Endothelial cell of hepatic sinusoid (primary cell): ENCODE measurements around the gene FRMD6.

Experiments used
- in situ Hi-C: cut with HindIII; loops from 2 replicates; pipeline ENCODE4 v1.10.0; 2017; ENCODE audit warnings: low sequenced_read_pairs

FRMD6 gene

DNA sequence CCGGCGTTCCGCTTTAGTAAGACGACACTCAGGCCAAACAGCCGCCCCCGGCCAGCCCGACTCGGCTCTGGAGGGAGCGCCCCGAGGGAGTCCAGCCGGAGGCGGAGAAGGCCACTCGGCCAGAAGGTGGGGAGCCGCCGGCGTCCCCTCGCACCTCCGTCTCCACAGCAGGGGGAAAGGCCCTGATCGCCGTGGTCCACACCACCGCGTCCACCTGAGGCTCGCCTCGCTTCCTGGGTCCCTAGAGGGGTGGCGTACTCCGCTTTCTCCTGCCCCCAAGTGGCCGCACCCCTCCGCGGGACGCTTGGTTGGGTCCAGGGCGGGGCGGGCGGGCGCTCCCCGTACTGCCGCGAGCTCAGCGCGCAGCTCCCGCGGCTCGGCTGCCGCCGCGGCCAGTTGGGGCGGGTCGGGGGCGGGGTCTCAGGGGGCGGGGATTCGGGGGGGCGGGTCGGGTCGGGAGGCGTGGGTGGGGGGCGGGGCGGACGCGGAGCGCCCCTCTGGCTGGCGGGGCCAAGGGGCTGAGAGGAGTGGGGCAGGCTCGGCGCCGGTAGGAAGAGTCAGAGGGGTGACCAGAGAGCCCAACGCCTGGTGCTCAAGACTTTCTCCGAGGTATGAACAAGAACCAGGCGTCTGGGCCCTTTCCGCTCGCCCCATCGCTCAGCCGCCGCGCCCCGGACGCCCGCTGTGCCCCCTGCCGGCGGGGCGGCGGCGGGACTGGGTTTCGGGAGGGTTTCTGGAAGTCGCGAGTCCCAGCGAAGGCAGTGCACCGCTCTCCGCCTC is at the start of gene FRMD6:
Gene FRMD6 (plus strand): TSS at position 523 of the 780 bp plus-strand sequence. CDS start 37,927 bp downstream, outside the sequence.
- in situ Hi-C loops: loop anchor here (25.0 kb wide), 1 partner anchor 364 kb away; no protein-coding TSS in a partner anchor

DNA sequence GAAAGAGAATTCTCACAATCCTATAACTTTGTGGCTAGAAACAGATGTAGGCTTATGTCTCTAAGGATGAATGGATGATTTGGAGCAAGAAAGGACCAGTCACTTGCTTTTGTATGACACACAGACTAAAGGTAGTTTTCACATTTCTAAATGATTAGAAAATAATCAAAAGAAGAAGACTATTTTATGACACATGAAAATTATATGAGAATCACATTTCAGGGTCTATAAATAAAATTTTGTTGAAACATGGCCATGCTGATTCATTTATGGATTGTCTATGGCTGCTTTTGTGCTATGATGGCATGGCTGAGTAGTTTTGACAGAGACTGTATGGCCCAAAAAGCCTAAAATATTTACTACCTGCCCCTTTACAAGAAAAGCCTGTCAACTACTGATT is 49.4 kb upstream of the FRMD6 start:
- in situ Hi-C loops: no loop called here

DNA sequence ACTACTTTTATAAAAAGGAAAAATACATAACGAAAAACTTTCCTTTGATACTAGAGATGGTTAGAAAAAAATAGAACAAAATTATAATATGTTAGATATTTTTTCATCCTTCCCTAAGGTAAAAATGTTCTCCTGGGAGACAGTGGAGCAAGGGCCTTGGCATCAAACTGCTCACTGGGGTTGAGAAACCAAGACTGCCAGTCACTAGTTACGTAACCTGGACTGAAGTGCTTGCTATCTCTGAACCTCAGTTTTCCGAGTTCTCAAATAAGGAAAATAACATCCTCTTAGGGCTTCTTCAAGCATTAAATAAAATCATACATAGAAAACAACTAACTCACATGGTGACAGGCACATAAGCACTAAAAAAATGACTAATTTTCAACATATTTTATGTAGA is 48.2 kb upstream of the FRMD6 start:
- in situ Hi-C loops: no loop called here

DNA sequence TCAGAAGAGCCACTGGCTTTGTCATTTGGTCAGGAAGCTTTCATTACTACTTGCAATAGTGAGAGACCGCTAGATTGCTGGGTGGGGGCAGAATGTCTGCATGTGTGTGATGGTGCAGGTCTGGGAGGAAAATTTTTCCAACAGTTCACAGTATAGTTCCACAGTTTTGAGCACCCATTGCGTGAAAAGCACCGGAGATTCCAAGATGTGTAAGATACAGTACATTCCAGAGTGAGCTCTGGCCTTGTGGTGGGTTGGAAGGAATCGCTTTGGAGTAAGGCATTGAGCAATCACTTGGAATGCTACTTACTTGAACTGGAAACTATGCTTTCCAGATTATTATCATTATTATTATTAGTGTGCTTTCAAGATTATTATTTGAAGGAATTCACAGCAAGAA is 47.6 kb upstream of the FRMD6 start:
- in situ Hi-C loops: no loop called here

DNA sequence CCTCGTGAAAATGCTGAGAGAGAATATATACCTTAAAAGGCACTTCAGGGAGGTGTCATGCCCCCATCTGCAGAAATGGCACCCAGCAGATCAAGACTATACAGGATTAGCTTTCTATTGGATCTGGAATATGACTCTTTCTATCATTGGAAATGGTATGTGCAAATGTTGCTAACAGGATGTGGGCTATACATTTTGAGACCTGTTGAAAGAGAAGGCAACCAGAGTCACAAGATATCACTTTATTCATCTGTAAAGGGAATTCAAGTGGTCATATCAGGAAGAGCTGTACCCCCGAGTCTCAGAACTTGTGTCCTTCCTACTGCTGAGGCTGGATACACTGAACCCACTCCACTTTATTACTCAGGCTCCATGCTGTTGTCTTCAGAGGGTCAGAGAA is 46.1 kb upstream of the FRMD6 start:
- in situ Hi-C loops: no loop called here

DNA sequence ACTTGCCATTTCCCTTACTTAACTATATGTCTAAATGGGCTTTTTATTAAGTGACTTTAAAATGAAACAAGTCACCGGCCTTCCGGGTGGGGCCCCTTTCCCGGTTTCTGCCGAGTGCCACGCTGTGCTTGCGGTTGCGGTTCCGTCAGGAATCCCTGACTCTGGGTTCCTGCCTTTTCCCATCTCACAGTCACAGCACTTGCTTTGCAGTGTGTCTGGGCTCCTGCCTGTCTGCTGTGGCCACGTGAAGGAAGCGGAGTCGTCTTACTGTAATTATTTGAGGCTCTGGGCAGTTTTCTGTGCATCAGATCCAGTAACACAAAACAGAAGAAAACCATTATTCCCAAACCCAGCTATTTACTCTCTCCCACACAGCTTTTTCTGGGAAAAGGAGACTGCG is 44.0 kb upstream of the FRMD6 start:
- in situ Hi-C loops: no loop called here

DNA sequence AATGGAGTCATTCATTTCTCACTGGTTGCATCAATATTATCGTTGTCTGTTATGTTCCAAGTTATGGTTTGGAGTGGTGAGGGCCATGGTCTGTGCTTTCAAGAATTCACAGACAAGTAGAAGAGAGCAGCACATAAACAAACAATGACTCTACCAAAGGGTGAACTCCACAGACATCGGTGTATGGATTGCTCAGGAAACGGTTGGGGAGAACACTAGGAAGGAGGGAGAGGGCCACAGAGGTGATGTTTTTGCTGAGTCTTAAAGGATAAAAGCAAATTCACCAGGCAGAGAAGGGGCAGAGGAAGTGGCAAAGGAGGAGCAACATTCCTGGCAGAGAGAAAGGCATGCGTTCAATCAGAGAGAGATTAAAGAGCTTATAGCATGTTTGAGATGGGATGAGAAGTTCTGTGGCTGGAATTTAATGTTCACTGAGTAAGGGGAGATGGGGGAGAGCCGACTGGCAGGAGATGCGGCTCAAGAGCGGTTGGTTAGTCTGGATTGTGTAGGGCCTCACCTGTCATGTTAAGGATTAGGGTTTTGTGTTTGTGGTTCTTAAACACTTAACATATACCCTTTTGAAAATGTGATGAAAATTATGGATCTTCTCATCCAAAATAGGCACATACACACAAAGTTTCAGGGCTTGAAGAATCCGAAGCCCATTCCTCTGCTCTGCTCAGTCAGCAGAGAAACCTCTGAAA is 42.3 kb upstream of the FRMD6 start:
- in situ Hi-C loops: no loop called here

DNA sequence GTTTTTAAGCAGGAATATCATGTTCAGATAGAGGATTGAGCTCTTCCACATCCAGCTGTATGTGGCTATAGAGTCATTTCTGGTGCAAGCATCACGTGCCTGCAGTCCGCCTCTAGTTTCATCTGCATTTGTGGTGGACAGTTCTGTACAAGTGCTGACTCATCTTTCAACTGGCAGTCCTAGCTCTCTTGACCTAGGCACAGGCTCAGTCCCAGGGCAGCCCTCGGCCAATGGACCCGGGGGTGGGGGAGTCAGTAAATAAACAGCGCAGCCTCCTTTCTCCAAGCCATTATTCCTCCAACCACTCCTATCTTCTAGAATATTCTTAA is 41.8 kb upstream of the FRMD6 start:
- in situ Hi-C loops: no loop called here

DNA sequence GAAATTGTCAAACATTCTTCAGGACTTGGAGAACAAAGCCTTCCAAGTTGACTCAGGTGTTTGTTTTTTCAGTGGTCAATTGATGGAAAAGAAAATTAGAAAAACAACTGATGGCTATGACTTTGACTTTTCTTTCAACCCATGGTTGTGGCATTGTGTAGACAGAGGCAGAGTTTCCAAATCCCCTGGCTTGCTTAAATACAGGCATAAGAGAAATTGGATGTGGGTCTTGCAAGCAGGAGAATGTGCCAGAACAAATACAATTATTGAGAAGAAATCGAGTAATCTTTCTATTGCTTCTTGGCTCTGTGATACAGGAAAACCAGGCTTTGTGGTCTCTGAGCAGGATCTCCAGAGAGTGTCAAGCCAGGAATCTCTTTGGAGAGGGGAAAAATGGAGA is 40.9 kb upstream of the FRMD6 start:
- in situ Hi-C loops: no loop called here

DNA sequence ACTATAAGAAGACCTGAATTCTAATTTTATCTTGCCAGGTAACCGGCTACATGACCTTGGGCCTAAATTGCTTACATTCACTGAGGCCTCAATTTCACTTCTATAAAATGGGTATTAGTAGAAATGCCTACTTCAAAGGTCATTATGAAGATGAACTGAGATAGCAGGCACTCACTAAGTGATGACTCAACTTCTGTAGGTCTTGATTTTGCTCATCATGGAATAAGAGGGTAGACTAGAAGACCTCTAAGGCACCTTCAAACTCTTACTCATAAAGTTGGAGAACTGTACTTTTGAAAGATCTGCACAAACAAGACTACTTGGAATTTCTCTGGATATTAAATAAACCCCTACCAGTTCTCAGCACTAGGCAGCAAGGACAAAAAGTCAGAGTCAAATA is 39.3 kb upstream of the FRMD6 start:
- in situ Hi-C loops: no loop called here

DNA sequence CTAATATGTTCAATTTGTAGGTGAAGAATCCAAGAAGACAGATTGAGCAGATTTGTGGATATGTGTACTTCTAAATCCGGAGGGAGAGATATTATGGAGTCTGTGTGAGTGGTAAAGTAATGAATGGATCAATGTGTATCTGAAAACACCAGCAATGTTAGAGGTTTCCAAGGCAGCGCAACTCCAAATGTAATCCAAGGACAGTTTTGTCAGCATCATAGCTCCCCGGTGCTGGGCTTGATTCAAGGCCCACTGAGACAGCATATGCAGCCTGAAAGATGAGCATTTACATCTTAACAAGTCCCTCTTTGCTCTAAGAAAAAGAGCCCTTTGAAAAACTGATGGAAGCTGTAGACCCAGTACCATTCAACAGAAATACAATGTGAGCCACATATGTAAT is 38.3 kb upstream of the FRMD6 start:
- in situ Hi-C loops: no loop called here

DNA sequence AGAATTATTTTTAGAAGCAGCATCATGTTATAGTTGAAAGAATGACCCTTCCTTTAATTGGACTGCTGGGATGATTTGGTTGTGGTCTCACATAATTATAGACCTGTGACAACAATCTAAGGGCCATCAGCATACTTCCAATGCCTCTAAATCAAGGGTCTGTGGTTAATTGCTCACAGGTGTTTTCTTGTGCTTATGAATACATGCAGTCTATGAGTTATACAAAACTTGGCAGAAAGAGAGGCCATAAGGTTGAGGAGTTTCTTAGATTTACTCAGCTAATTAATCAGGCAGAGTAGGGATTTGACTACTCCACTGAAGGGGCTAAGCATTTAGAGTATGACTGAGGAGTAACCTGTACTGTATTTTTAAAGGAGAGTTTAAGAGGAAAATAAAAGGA is 37.0 kb upstream of the FRMD6 start:
- in situ Hi-C loops: no loop called here

DNA sequence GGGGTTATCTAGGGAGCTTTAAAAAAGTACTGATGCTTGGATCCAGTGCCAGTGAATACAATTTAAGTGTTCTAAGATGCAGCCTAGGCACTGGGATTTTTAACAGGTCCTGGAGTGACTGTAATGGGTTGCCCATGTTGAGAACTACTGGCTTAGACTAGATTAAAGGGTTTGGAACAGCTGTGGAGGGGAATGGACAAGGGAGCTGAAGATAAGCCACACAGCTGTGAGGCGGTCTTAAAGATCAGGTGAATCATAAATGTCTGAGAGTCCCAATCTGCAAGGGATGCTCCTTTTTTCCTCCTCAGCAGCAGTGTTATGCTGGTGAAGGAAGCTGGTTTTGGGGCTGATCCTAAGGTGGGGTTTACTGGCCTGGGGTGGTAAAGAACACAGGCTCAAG is 35.5 kb upstream of the FRMD6 start:
- in situ Hi-C loops: no loop called here

DNA sequence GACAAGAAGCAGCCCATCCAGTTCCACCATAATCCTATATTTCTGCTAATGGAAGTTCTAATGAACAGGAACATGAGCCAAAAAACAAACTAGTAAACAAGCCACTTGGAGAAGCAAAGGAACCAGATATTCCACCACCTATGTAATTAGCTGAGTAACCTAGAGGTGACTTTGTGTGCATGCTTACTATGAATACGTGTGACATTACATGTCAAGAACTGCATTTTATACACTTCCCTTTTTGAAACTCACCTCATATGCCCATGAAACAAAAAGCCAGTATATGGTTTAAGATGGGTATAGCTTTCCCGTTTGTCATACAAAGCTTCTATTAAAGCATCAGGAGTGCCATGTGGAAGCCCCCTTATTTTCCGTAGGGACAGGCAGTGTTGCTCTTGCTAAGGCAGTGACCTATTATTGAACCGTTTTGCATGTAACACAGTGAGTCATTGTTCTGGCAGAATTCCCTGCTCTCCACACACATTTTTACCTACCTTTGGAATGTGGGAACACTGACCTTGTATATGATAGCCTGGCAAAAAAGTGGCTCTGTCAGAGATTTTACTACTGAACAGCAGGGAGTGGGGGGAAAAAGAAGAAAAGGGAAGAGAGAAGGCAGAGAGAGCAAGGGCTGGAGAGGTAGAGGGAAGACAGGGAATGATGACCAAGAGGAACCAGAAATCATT is 34.8 kb upstream of the FRMD6 start:
- in situ Hi-C loops: no loop called here

DNA sequence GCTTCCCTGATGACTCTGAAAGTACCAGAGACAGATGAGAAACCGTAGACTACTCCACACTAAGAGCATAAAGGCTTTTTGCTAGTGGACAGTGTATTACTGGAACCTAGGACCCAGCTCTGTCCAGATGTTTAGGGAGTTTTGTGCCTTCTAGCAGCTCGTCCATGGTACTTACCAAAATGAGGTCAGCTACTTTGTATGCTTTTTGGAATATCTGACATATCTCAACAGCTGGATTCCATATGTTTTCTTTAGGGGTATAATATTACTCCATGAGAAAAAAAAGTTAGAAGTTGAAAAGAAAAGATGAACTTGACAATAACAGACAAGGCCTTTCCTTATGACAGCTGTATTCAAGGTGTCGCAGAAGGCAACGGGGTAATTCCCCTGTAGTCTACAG is 32.1 kb upstream of the FRMD6 start:
- in situ Hi-C loops: no loop called here

DNA sequence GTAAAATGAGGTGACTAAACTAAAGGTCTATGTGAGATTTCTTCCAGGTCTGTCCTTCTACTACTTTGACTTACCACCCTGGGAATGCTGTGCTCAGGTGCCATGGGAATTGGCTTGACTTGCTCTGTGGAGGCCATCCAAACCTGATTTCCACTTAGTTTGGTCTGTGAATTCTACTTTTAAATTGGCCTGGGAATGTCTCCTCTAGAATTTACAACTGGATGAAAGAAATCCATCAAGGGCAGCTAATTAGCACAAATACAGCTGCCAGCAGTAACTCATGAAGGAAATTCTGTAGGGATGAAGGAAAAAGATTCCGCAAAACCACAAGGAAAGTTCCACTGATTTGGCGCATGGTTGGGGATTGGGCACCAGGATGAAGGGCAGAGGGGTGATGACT is 31.7 kb upstream of the FRMD6 start:
- in situ Hi-C loops: no loop called here

DNA sequence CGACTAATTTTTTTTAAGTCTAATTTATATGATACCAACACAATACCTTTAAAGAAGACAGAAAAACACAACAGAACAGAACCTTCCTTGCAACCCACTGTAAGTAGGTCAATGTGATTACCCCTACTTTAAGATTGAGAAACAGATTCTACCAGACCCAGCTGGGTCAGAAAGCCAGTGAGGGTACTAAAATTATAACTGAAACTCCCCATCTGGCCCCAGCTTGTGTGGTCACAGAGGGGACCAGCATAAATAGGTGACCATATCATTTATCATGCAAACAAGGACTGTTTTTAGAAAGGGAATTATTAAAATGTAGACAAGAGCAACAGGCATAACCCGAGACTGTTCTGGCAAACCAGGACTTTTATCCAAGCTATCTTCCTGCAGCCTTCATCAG is 30.1 kb upstream of the FRMD6 start:
- in situ Hi-C loops: no loop called here

DNA sequence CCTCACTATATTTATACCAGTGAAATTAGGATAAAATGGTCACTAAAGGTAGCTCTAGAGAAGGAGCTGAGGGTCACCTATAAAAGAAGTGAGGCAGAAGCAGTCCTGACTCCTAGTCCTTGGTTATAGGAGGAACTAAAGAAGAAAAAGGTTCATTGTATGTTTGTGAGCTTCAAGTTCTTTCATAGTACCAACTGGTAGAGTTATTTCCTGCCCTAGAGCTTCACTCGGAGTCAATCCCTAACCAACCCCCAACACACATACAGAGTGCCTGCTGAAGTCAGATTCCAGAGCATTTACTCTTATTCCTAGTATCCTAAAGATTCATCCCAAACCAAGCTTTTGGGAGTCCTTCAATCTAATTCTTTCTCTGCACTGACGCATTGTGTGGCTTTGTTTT is 29.3 kb upstream of the FRMD6 start:
- in situ Hi-C loops: no loop called here

DNA sequence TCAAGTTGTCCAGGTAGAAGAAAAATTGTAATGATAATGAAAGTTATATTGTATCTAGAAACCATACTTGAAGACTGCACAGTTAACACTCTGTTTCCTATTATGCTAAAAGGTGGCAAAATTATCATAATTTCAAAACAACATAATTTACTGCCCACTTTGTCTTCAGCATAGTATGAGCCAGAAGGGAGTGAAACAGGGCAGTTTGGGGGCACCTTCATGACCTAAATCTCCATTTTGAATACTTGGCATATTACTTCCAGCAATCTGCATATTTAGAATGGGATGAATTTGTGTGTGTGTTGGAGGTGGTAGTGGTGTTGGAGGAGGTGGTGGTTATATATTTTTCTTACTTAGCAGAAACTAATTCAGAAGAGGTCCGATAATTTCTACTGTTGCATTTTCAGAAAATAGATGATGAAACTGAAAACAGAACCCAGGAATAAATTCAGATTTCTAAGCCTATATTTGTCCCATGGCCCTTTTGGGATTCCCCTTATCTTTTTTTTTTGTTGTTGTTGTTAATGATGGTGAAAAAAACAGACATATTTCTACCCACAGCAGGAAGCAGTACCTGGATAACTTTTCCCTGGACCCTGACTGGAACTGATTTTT is 26.6 kb upstream of the FRMD6 start:
- in situ Hi-C loops: no loop called here

DNA sequence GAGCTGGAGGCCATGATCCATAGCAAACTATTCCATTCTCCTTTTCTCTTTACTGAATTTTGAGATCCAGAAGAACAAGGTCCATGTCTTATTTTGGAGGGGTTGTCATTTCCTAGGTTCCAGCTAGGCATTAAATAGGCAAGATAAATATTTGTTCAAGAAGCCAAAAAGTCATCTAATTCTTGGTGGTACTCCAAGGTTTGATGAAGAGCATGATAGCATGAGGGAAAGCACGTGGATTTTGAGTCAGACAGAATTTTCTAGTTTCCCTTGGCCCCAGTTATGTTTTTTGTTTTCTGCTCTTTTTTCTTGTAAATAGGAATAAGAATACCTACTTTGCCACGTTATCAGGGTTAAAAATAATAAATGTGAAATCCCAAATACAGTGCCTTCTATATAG is 25.5 kb upstream of the FRMD6 start:
- in situ Hi-C loops: no loop called here

DNA sequence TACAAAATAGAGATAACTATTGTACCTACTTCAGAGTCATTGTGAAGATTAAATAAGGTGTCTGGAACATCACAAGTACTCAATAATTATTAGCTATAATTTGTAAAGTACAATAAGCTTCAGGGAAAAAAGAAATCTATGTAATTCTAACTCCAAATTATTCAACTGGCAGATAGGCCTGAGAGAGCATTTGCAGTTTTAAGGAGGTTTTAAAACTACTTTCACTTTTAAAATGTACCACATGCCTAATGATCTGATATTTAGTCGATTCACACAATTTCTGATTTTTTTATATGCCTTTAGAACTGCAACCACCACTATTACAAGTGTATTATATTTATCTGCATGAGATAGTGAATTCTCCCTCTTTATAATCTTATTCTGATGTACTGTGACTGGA is 24.9 kb upstream of the FRMD6 start:
- in situ Hi-C loops: no loop called here

DNA sequence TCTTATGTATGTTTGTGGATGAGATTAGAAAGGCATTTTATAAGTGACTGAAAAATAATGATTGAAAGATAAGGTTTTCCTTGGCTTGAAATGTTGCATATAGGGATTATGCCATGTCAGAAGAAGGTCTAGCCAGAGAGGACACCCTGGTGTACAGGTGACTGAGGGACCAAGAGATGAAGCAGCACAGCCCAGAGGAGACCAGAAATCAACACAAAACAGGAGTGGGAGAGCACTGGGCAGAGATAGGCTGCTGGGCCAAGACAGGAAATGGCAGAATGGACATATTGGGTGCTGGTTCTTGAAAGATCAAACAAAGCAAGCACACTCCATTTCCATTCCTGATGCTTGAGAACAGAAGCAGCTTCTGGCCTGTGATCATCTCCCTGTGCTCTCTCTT is 24.4 kb upstream of the FRMD6 start:
- in situ Hi-C loops: no loop called here
